A204.1 (cell line): Measurements from ENCODE around the gene NFKBIE.
"Not testable (repeated sequence)": the region's sequence is repeated elsewhere in the genome, so short reads cannot be mapped to it uniquely, and the experiment has no call there.

Experiments used
- FAIRE-seq: peaks from 2 replicates; lab custom pipeline; 2012; peaks lifted over from hg19 to GRCh38; lab: Jason Lieb, UNC

NFKBIE gene

DNA sequence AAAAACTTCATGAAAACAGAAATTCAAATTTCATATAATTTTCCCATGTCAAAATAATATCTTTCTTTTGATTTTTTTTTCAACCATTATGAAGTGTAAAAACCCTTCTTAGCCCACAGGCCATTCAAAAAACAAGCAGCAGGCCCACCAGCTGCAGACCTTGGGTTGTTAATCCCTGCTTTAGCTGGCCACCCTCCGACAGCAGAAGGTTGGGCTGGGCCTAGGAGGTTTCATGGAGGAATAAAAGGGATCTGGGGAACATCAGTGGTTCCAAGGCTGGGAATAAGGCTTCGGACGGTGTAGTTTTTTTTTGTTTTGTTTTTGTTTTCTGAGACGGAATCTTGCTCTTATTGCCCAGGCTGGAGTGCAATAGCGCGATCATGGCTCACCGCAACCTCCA lies 22.0 kb downstream of the NFKBIE start:
- no peak for FAIRE-seq

DNA sequence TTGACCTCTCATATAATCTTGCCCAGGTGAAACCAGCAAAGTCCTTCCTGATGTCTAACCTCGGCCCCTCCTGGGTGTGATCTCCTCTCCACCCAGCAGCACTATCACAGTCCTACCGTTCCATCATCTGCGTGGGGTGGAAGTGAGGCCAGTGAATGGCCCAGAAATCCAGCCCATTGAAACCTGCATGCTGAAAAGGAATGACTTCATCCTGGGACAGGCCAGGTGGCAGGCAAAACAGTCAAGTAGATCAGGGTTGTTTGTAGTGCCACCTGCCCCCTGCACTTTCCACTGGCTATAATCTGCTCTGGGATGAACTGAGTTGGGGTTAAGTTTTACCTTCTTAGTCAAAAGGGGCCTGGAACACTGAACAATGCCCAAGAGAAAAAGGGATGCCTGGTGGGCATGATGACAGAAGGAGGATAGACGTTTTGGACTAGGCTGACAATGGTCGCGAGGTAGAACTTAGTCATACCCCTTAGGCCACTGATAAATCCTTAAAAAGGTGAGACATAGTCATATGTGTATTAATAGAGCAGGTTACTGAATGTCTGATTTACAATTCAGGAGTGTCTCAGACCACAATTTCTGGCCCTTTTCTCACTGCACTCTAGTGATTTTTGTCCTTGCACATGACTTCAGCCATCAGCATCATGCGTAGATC lies 26.5 kb downstream of the NFKBIE start:
- no peak for FAIRE-seq

DNA sequence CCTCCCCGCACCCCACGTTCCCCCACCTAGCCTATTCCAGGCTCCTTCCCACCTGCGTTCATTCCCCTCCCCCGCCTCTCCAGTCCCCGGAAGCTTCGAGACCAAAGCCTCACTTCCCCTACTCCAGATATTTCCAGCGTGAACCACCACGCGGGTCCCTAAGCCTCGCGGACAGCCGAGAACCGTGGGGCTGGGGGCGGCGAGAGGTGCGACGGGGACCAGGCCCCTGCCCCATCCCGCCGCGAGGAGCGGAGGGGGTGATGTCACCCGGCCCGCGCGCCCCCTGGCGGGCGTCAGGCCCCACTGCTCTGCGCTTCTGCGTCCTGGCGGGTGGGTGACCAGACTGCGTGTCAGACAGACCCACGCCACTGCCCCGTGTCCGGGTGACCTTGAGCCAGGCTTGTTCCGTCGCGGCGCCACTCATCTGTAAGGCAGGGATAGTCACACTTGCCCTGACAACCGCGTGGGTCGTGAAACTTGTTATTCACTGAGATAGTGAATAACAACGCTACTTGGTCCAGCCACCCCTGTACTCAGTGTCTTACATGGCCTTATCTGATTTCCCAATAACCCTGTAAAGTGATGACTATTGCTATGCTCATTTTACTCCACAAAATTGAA lies 27.4 kb downstream of the NFKBIE start:
- FAIRE-seq = no peak

DNA sequence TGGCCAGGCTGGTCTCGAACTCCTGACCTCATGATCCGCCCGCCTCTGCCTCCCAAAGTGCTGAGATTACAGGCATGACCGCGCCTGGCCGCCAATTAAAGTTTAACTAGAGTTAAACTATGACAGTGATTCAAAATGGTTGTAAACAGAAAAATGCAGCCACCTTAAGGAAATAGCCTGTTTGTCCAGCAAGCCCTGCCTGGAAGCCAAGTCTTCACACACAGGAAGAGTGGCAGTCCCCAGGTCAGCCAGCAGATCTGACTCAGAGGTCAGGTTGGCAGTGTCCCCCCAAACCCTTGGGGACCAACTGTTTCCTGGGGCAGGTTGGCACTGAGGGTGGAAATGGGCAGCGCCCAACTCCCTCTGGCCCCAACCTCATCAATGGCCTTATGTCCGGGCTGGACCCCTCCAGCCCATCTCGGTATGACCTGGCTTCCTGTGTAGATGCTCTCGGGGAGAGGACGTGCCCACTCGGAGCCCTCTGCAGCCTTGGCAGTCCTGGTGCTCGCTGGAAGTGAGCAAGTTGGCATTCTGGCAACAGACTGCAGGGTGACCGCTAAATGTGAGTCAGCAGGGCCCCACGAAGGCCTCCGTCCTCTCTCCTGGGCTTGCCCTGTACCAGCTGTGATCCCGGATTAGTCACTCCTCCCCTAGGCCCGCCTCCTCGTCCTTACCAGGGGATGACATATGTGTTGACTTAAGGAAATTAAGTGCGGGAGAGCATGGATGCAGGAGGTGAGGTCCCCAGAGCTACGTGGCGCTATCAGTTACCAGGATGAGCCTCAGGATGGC lies 28.1 kb downstream of the NFKBIE start:
- peak; percentile 11 for FAIRE-seq

DNA sequence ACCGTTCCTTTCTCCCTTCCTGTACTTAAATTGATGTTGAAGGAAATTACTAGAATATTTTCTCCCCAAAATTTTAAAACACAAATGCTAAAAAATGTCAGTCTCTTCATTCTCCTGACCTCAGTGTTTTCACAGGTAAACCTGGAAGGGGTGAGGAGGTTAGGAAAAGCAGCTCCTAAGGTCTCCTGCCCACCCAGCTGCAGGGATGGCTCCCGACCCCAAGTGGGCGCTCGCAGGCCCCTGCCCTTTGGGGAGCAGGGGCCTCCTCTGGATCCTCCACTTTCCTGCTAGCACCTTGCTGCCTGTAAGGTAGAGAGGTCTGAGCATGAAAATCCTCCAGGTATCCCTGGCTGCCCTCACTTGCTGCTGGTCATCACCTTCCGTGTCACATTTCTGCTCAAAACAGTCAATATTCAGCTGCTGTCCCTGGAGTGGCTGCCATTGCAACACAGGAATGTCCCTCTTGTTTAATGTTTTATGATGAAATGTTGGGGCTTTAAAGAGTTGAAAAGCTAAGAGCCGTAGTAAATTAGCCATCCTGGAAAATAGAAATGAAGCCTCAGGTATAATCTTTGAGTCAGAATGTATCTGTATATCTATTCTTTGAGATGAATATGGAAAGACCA lies 29.3 kb downstream of the NFKBIE start:
- no peak for FAIRE-seq

DNA sequence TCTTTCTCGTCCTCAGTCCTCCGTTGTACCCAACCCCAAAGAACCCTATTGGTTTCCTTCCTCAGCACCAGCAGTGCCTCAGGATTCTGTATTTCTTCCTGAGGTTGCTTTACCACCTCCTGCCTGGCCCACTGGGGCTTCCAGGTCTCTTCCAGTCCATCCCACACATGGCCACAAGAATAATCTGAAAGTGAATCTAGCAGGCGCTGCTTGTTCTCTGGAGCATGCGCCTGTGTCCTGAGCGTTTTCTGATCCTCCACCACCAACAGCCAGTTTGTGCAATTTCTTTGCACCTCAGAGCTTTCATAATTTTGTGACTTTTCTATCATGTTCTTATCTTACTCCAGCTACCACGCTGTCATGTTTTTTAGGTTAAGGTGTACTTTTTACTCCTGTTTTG lies 30.1 kb downstream of the NFKBIE start:
- no peak for FAIRE-seq

DNA sequence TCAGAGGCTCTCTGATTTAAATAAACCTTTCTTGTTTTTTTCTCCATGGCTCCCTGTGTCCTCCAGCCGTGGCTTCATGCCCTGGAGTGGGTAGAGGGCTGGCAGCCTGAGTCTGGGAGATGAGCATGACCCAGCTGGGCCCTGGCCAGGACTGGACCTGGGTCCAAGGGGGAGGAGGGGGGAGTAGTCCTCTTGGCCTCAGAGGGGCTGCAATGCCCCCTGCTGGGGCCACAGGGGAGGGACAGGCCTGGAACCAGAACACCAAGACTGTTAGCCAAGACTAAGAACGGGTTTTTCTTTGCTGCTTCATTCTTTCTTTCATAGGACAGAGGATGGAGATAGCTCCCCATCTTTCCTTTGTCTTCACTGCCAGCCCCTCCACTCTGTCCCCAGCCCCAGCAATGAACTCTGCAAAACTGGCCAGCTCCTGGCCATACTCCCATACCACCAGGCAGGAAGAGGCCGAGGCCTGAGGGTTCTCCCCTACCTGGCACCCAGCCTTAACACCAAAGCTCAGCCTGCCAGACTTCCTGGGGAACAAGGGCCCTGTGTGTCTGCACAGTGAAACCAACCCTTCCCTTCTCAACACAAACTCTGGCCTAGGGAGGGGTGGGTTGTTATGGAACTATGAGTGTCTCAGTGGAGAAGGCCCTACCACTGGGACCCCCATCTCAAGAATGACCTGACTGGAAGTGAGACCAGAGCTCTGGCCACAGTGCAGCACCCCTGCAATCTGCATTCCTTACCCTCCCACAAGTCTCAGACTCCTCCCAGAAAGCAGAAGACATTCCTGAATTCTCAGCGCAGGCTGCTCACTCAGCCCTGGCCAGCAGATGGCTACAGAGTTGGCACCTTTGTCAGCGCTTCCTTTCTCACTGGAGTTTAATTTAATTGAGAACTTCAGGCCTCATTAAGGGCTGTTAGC lies 31.0 kb downstream of the NFKBIE start:
- FAIRE-seq = no peak

DNA sequence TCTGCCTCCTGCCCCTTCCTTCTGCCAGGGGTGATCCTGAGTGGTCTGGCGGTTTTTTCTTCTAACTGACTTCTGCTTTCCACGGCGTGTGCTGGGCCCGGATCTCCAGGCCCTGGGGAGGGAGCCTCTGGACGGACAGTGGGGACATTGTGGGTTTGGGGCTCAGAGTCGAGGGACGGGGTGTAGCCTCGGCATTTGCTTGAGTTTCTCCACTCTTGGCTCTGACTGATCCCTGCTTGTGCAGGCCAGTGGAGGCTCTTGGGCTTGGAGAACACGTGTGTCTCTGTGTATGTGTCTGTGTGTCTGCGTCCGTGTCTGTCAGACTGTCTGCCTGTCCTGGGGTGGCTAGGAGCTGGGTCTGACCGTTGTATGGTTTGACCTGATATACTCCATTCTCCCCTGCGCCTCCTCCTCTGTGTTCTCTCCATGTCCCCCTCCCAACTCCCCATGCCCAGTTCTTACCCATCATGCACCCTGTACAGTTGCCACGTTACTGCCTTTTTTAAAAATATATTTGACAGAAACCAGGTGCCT lies 31.7 kb downstream of the NFKBIE start:
- no peak for FAIRE-seq

DNA sequence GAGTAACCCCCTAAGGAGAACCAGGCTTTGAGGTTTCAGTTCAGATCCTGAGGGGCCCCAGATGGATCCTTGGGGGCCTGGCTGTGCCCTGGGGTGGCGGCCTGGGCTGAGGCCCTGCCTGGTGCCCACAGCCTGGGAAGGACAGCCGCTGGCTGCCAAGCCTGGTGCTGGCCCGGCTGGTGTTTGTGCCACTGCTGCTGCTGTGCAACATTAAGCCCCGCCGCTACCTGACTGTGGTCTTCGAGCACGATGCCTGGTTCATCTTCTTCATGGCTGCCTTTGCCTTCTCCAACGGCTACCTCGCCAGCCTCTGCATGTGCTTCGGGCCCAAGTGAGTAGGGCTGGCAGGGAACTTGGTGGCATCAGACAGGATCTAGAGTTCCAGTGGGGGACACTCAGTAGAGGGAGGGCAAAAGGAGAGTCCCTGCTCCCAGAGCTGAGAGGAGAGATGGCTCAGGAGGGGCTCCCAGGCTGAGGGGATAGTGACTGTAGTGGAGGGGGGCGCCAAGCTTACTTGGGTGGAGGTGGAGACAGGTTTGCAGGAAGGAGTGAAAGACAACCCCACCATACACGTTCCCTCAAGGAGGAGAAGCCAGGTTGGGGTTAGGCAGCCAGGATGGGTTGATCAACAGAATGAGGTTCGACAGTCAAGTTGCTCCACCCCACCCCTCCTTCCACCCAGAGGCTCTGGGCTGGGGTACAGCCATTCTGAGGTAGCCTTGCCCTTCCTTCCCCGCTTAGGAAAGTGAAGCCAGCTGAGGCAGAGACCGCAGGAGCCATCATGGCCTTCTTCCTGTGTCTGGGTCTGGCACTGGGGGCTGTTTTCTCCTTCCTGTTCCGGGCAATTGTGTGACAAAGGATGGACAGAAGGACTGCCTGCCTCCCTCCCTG lies 32.4 kb downstream of the NFKBIE start:
- FAIRE-seq = no peak

DNA sequence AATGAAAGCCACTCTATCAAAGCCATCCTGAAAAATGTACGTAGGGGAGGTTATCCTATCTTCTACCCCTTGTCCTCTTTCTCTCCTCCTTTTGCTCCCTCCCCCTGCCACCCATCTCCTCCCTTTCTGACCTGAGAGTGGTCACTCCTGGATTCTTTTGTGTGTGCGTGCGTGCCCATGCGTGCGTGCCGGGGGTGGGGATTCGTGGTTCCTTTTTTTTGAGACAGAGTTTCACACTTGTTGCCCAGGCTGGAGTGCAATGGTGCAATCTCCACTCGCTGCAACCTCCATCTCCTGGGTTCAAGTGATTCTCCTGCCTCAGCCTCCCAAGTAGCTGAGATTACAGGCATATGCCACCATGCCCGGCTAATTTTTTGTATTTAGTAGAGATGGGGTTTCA lies 33.9 kb downstream of the NFKBIE start:
- not testable (repeated sequence) for FAIRE-seq

DNA sequence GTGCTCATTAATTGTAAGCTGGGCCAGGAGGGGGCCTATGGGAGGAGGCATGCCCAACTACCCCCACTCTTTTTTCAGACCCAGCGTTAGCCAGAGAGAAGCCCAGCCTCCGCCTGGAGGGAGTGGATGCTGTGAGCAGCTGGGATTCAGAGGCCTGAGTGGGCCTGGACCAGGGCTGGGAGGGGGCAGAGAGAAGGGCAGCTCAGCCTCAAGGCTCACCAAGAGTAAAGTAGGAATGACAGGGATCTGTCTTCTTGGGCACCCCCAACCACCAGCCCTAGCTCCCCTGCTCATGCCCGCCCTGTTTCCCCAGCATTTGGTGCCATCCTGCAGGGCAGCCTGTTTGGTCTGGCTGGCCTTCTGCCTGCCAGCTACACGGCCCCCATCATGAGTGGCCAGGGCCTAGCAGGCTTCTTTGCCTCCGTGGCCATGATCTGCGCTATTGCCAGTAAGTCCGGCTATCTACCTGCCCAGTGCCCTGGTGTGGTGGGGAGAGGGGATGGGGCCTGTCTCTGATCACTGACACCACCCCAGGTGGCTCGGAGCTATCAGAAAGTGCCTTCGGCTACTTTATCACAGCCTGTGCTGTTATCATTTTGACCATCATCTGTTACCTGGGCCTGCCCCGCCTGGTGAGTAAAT lies 35.2 kb downstream of the NFKBIE start:
- no peak for FAIRE-seq

DNA sequence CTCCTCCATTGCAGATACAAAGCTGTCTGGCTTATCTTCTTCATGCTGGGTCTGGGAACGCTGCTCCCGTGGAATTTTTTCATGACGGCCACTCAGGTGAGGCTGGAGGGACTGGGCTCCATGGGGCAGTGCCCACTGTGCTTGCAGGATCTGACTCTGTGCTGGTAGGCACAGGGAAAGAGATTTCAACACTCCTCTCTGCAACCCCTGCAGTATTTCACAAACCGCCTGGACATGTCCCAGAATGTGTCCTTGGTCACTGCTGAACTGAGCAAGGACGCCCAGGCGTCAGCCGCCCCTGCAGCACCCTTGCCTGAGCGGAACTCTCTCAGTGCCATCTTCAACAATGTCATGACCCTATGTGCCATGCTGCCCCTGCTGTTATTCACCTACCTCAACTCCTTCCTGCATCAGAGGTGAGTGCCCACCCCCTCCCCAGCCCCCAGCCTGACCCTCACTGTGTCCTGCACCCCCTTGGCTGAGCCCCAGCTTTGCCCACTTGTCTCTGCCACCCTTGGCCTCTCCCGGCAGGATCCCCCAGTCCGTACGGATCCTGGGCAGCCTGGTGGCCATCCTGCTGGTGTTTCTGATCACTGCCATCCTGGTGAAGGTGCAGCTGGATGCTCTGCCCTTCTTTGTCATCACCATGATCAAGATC lies 35.8 kb downstream of the NFKBIE start:
- FAIRE-seq = no peak

DNA sequence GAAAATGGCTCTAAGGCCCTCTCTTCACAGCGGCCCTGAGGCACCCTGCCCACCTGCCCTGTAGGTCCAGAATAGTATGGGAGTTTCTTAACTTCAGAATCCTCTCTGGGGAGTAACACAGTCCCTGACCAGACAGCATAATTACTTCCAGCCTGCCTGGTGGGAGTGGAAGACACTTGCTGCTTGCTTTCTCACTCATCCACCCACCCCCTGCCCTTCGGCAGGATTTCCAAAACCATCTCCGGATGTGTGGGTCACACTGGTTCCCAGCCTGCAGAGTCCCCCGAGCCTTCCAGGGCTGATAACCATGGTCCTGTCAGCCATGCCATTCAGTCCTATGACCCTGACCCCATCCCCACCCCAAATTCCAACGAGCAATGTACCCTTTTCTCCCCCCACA lies 36.5 kb downstream of the NFKBIE start:
- FAIRE-seq = no peak

DNA sequence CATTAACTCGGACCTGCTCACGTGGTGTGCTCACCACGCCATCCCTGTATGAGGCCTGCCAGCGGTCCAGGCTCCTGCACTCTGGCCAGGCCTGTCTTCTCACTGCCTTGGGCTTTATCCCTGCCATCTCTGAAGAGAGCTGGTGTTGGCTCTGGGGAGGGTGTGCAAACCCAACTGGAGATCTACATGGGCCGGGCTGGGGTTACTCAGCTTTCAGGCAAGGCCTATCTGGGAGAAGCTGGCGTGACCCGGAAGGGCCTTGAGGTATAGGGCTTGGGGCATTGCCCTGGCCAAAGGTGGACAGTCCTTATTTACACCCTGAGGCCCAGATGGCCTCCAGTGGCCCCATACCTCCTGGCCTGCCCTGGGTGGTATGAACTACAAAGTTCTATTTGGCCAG lies 36.9 kb downstream of the NFKBIE start:
- no peak for FAIRE-seq

DNA sequence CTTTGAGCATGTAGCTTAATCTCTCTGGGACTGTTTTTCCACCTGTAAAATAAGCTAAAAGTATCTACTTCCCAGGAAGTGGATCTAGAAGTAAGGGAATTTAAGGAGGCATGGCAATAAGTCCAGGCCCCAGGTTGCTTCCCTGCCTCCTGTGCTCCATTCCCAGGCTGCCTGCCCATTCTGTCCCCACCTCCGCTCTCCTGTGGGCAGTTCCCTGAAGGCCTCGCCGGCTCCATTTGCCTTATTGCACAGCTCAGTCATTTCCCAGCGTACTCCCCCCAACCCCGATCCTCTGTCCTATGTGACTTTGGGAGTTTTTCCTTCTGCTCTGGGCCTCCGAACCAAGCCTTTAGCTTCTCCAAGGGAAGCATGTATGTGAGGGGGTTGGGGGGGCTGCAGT lies 37.3 kb downstream of the NFKBIE start:
- FAIRE-seq = no peak

DNA sequence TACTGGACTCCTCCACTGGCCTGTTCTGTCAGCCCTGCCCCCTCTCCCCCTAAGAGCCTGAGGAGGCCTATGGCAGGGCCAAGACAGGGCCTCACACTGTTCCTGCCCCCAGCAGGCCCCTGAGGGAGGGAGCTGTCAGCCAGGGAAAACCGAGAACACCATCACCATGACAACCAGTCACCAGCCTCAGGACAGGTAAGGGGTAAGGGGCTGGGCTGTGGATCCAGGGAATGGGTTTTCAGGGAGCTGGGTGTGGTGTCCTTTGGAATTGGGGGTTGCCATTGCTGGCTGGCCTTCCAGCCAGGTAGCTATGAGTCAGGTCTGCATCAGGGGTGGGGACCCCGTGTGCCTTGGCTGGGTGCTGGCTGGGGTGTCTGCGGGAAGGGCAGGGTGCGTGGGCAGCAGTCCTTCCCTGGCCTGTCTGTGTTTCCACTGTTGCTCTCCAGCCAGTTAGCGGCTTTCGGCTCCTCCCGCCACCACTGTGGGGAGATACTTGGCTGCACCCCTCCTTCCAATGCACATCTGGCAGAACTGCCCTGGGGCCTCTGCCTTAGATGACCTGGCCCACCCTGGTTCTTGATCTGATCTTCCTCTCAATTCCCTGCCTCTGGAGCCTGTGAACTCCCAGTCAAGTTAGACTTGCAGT lies 38.1 kb downstream of the NFKBIE start:
- no peak for FAIRE-seq

DNA sequence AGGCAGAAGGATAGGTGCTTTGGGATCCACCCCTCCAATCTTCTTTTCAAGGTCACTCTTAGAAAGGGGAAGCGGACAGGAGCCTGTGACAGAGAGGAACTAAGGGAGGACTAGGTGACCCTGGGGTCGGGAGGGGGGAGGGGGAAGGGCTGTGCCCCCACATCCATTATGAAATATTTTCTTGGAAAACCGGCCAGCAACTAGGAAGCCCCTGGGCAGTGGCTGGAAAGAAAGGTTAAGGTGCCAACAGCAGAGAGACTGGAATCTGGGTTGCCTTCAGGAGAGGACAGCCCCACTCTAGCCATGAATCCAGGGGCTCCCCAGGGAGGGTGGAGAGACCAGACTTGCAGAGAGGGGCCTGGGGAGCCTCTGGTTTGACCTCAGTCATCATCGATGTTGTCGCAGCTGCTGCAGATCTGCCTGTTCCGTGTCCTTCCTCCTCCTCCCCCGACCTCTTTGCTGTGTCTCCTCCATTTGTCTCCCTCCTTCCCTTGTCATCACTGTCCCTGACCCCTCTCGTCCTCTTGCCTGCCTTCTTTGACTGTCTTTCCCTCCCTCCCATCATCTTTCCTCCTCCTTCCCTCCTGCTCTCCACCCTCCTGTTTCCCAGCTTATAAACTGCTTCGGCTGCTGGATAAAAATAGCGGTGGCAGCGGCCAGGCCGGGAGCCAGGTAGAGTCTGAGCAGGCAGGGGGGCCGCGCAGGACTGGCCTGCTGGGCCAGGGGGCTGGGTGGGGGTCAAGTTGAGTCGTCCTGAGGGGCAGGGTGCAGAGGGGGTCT lies 38.8 kb downstream of the NFKBIE start:
- FAIRE-seq = no peak

DNA sequence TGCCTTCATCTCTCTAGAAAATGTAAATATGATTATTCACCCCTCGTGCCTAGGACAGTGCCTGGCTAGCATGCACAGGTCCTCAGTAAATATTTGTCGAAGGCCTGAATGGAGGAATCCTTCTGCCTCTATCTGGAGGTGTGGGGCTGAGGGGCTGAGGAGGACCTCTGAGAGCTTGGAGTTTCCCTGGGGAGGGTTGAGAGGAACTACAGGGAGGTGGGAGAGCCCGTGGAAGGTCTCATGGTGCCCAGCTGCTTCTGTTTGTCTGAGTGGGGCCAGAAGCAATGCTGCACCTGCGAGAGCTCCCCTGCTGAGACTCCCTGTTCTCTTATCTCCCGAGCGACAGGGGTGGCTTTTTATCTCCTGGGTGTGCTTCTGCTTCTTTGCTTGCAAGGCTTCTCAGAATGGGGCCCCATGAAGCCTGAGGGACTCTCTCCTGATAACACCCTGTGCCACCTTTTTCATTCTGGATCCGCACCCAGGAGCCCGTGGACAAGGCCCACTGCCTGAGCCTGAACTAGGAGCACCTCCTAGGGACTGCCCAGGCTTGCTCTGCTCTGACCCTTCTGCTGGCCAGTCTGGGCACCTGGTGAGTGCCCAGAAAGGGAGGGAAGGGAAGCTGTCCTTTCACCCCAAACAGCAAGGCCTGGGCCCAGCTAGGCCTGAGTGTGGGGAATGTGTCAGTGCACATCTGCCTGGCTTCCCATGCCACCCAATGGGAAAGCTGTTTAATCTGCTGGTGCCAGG lies 39.6 kb downstream of the NFKBIE start:
- no peak for FAIRE-seq
